SK-N-SH treated with all-trans-retinoic acid at 6 μM for 48 hours (cell line): Measurements from ENCODE around the gene ACTL8.

Experiments
- ATAC-seq: fragments of 200-7000 bp; cut with Tn5 transposase; 3 replicates; pipeline ENCODE4 v1.9.1; 2020; ENCODE audit warnings: mild to moderate bottlenecking, moderate library complexity
- ARNTL ChIP-seq: fragments of 450-650 bp; formaldehyde crosslinking; IDR thresholded peaks from 2 replicates; pipeline ENCODE4 v1.5.0; 2020; ENCODE audit warnings: low read depth, mild to moderate bottlenecking, moderate library complexity, borderline replicate concordance
- BACH2 ChIP-seq: fragments of 250-450 bp; sonication (Bioruptor Pico); IDR thresholded peaks from 2 replicates; pipeline ENCODE4 v1.9.0; 2021; ENCODE audit warnings: mild to moderate bottlenecking, borderline replicate concordance
- CSDC2 ChIP-seq: fragments of 250-450 bp; sonication (Bioruptor Pico); IDR thresholded peaks from 2 replicates; pipeline ENCODE4 v1.5.0; 2020; ENCODE audit warnings: mild to moderate bottlenecking, moderate library complexity
- ESRRG ChIP-seq: fragments of 250-450 bp; sonication (Bioruptor Pico); IDR thresholded peaks from 2 replicates; pipeline ENCODE4 v1.6.1; 2021; ENCODE audit warnings: mild to moderate bottlenecking
- GLIS3 ChIP-seq: fragments of 250-450 bp; sonication (Bioruptor Pico); IDR thresholded peaks from 2 replicates; pipeline ENCODE4 v1.5.0; 2020; ENCODE audit warnings: mild to moderate bottlenecking, moderate library complexity
- ISL1 ChIP-seq: fragments of 250-450 bp; sonication (Bioruptor Pico); IDR thresholded peaks from 2 replicates; pipeline ENCODE4 v2.1.2; 2022; ENCODE audit warnings: mild to moderate bottlenecking, moderate library complexity
- OSR1 ChIP-seq: fragments of 250-450 bp; sonication (Bioruptor Pico); IDR thresholded peaks from 2 replicates; pipeline ENCODE4 v1.8.0; 2022; ENCODE audit warnings: moderate library complexity, mild to moderate bottlenecking, inconsistent platforms
- PATZ1 ChIP-seq: fragments of 250-450 bp; sonication (Bioruptor Pico); IDR thresholded peaks from 2 replicates; pipeline ENCODE4 v1.8.0; 2020; ENCODE audit warnings: mild to moderate bottlenecking, moderate library complexity, borderline replicate concordance
- PPARA ChIP-seq: fragments of 250-450 bp; sonication (Bioruptor Pico); IDR thresholded peaks from 2 replicates; pipeline ENCODE4 v1.5.0; 2020; ENCODE audit warnings: mild to moderate bottlenecking, borderline replicate concordance
- RARB ChIP-seq: fragments of 250-450 bp; sonication (Bioruptor Pico); IDR thresholded peaks from 2 replicates; pipeline ENCODE4 v1.8.0; 2021; ENCODE audit warnings: mild to moderate bottlenecking, moderate library complexity
- SNAI2 ChIP-seq: fragments of 250-450 bp; sonication (Bioruptor Pico); IDR thresholded peaks from 2 replicates; pipeline ENCODE4 v1.5.0; 2020; ENCODE audit warnings: mild to moderate bottlenecking, moderate library complexity
- TCF4 ChIP-seq: fragments of 250-450 bp; sonication (Bioruptor Pico); IDR thresholded peaks from 2 replicates; pipeline ENCODE4 v1.8.0; 2021; ENCODE audit warnings: mild to moderate bottlenecking, moderate library complexity, borderline replicate concordance
- TOX ChIP-seq: fragments of 250-450 bp; sonication (Bioruptor Pico); IDR thresholded peaks from 2 replicates; pipeline ENCODE4 v1.8.0; 2021; ENCODE audit warnings: mild to moderate bottlenecking, moderate library complexity, borderline replicate concordance
- ZFP3 ChIP-seq: fragments of 250-450 bp; sonication (Bioruptor Pico); IDR thresholded peaks from 2 replicates; pipeline ENCODE4 v1.5.0; 2020; ENCODE audit warnings: mild to moderate bottlenecking, moderate library complexity
- ZFP30 ChIP-seq: fragments of 450-650 bp; formaldehyde crosslinking; IDR thresholded peaks from 2 replicates; pipeline ENCODE4 v1.5.0; 2022; ENCODE audit warnings: mild to moderate bottlenecking, moderate library complexity
- ZNF565 ChIP-seq: fragments of 450-650 bp; formaldehyde crosslinking; conservative IDR thresholded peaks from 2 replicates; pipeline ENCODE4 v1.5.0; 2020; ENCODE audit warnings: low read depth, mild to moderate bottlenecking, moderate library complexity
- ZNF70 ChIP-seq: fragments of 450-650 bp; formaldehyde crosslinking; IDR thresholded peaks from 2 replicates; pipeline ENCODE4 v1.5.0; 2020; ENCODE audit warnings: mild to moderate bottlenecking, moderate library complexity
- ZNF8 ChIP-seq: fragments of 450-650 bp; formaldehyde crosslinking; IDR thresholded peaks from 2 replicates; pipeline ENCODE4 v1.5.0; 2020; ENCODE audit warnings: mild to moderate bottlenecking, moderate library complexity
- TF ChIP-seq, protein P1 (sequence below): fragments of 250-450 bp; sonication (Bioruptor Pico); IDR thresholded peaks from 2 replicates; pipeline ENCODE4 v1.8.0; 2021; ENCODE audit warnings: low read depth, mild to moderate bottlenecking, moderate library complexity, borderline replicate concordance
- TF ChIP-seq, protein P2 (sequence below): fragments of 250-450 bp; sonication (Bioruptor Pico); IDR thresholded peaks from 2 replicates; pipeline ENCODE4 v1.5.1; 2020; ENCODE audit warnings: low read depth, mild to moderate bottlenecking, moderate library complexity
- TF ChIP-seq, protein P3 (sequence below): fragments of 250-450 bp; sonication (Bioruptor Pico); IDR thresholded peaks from 2 replicates; pipeline ENCODE4 v1.5.1; 2021; ENCODE audit warnings: mild to moderate bottlenecking, moderate library complexity
- TF ChIP-seq, protein P4 (sequence below): fragments of 250-450 bp; sonication (Bioruptor Pico); IDR thresholded peaks from 2 replicates; pipeline ENCODE4 v1.5.0; 2020; ENCODE audit warnings: mild to moderate bottlenecking, moderate library complexity

Gene ACTL8

DNA sequence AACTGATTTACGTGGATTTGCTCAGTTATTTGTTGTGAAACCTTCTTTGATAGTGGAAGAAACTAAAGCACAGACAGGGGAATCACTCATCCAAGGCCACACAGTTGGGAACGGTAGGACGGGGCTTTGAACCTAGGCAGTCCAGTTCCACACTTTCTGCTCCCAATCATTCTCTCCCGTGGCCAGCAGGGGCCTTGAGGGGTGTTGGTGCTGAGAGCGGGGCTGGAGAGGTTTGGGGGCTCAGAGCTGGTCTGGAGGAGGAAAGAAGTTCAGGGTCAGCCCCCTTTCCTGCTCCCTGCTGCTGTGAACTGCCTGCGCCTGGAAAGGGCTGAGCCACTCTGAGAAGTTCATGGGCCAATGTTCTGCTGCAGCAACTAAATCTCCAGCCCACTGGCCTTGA, 31.4 kb upstream of the ACTL8 start:
- TF ChIP-seq OSR1 (CRISPR knock-in tag) (no peak), TOX (CRISPR knock-in tag) (no peak), RARB (no peak), ZNF8 (CRISPR knock-in tag) (no peak), TCF4 (CRISPR knock-in tag) (no peak), ISL1 (CRISPR knock-in tag) (no peak), SNAI2 (CRISPR knock-in tag) (no peak), BACH2 (CRISPR knock-in tag) (no peak), CSDC2 (no peak), ZFP30 (CRISPR knock-in tag) (no peak), ZNF565 (no peak), ARNTL (no peak), PPARA (no peak), ESRRG (CRISPR knock-in tag) (no peak), PATZ1 (no peak), GLIS3 (no peak)
- TF ChIP-seq, protein P1, sequence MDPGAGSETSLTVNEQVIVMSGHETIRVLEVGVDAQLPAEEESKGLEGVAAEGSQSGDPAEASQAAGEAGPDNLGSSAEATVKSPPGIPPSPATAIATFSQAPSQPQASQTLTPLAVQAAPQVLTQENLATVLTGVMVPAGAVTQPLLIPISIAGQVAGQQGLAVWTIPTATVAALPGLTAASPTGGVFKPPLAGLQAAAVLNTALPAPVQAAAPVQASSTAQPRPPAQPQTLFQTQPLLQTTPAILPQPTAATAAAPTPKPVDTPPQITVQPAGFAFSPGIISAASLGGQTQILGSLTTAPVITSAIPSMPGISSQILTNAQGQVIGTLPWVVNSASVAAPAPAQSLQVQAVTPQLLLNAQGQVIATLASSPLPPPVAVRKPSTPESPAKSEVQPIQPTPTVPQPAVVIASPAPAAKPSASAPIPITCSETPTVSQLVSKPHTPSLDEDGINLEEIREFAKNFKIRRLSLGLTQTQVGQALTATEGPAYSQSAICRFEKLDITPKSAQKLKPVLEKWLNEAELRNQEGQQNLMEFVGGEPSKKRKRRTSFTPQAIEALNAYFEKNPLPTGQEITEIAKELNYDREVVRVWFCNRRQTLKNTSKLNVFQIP = no peak
- TF ChIP-seq, protein P2, sequence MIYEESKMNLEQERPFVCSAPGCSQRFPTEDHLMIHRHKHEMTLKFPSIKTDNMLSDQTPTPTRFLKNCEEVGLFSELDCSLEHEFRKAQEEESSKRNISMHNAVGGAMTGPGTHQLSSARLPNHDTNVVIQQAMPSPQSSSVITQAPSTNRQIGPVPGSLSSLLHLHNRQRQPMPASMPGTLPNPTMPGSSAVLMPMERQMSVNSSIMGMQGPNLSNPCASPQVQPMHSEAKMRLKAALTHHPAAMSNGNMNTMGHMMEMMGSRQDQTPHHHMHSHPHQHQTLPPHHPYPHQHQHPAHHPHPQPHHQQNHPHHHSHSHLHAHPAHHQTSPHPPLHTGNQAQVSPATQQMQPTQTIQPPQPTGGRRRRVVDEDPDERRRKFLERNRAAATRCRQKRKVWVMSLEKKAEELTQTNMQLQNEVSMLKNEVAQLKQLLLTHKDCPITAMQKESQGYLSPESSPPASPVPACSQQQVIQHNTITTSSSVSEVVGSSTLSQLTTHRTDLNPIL (CRISPR knock-in tag) = no peak
- TF ChIP-seq, protein P3, sequence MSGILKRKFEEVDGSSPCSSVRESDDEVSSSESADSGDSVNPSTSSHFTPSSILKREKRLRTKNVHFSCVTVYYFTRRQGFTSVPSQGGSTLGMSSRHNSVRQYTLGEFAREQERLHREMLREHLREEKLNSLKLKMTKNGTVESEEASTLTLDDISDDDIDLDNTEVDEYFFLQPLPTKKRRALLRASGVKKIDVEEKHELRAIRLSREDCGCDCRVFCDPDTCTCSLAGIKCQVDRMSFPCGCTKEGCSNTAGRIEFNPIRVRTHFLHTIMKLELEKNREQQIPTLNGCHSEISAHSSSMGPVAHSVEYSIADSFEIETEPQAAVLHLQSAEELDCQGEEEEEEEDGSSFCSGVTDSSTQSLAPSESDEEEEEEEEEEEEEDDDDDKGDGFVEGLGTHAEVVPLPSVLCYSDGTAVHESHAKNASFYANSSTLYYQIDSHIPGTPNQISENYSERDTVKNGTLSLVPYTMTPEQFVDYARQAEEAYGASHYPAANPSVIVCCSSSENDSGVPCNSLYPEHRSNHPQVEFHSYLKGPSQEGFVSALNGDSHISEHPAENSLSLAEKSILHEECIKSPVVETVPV (CRISPR knock-in tag) = no peak
- TF ChIP-seq, protein P4, sequence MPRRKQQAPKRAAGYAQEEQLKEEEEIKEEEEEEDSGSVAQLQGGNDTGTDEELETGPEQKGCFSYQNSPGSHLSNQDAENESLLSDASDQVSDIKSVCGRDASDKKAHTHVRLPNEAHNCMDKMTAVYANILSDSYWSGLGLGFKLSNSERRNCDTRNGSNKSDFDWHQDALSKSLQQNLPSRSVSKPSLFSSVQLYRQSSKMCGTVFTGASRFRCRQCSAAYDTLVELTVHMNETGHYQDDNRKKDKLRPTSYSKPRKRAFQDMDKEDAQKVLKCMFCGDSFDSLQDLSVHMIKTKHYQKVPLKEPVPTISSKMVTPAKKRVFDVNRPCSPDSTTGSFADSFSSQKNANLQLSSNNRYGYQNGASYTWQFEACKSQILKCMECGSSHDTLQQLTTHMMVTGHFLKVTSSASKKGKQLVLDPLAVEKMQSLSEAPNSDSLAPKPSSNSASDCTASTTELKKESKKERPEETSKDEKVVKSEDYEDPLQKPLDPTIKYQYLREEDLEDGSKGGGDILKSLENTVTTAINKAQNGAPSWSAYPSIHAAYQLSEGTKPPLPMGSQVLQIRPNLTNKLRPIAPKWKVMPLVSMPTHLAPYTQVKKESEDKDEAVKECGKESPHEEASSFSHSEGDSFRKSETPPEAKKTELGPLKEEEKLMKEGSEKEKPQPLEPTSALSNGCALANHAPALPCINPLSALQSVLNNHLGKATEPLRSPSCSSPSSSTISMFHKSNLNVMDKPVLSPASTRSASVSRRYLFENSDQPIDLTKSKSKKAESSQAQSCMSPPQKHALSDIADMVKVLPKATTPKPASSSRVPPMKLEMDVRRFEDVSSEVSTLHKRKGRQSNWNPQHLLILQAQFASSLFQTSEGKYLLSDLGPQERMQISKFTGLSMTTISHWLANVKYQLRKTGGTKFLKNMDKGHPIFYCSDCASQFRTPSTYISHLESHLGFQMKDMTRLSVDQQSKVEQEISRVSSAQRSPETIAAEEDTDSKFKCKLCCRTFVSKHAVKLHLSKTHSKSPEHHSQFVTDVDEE (CRISPR knock-in tag) = no peak
- ATAC-seq = no peak; the same call in 1 of the 3 replicates

DNA sequence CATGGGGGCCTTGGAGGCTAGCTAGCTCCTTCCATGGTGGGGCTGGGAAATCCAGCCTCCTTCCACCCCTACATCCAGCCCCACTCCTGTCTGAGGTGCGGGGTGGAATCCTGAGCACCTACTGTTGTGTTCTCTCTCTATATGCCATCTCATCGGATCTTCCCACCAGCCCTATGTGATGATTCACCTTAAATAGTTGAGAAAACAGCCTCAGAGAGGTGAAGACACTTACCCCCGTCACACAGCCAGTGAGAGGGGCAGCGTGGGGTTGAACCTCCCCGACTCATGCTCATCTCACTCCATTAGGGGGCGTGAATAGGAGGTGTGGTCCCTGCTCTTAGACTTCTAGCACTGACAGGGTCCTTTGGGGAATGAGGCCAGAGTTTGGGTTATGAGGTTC, 31.0 kb upstream of the ACTL8 start:
- no peak for ATAC-seq
- TF ChIP-seq TOX (CRISPR knock-in tag) (no peak), SNAI2 (CRISPR knock-in tag) (no peak), ZNF70 (CRISPR knock-in tag) (no peak), ARNTL (no peak), ZNF8 (CRISPR knock-in tag) (no peak), CSDC2 (no peak), BACH2 (CRISPR knock-in tag) (no peak), PATZ1 (no peak), TCF4 (CRISPR knock-in tag) (no peak), GLIS3 (no peak), ESRRG (CRISPR knock-in tag) (no peak), ZFP3 (no peak)
- TF ChIP-seq, protein P1 = no peak
- TF ChIP-seq, protein P4 (CRISPR knock-in tag) = no peak
- TF ChIP-seq, protein P2 (CRISPR knock-in tag) = no peak
